Activated CD4-positive, alpha-beta T cell treated with anti-CD3 and anti-CD28 coated beads for 48 hours (primary cell): Measurements from ENCODE around the gene FAM20C.

ENCODE experiments used
- DNase-seq: peaks from one replicate; pipeline ENCODE4 v3.0.0-alpha.2; 2020

Gene FAM20C

GRCh38 chr7:191981-192649 is at the start of gene FAM20C:
Gene FAM20C, plus strand, starts transcription at chr7:192571. Its CDS starts 629 bp downstream, at chr7:193200.
- DNase-seq = peak; percentile 61

DNA sequence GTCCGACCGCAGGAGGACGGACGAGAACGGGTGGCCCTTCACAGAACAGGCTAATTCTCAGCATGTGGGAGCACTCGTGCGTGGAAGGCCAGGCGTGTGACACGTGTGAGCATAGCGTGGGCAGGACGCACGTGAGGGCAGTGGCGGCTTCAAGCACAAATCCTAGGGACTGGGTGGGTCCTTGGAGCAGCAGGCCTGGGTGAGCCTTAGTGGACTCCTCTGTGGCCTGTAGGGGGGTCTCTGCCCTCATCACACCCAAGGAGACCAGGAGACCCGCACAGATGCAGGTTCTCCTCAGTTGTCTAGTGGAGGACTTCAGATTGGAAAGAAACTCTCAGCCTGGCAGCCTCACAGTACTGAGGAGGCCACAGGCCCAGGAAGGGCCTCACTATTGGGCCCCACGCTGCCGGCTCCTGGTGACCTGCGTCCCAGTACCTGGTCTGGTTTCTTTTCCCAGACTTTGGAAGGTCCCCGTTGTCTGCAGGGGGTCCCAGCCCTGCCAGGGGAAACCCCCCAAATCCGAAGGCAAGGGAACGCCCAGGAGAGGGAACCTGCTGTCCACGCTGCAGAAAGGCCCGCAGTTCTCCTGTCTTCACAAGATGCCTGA is 49.1 kb upstream of the FAM20C start:
- DNase-seq = no peak

DNA sequence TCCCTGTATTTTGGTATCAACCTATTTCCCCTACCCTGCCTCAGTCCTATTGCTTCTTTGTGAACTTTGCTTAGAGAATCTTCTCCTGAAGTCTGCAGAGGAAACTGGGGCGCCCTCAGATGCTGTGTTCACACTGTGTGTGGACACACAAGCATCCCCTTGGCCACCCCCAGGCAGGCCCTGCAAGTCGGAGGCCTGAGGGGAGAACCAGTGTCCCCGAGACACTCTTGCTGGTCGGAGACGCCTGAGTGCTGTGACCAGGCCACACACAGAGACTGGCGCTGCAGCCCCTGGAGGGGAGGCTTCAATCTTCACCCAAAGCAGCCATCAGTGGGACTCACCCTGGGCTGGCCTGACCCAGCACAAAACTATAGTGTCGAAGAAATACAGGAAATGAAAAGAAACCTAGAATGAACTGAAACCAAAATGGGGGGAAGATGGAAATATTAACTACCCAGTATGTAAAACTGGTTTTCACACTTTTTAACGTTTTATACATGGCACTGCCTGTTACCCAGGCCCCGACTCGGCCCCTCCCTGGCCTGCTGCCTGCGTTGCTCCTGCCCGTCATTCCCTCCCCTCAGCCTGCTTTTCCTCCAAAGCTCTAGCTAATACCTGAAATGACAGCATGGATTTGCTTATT is 48.4 kb upstream of the FAM20C start:
- DNase-seq = no peak

- DNase-seq = no peak
Measured at GRCh38 chr7:144454-144826, 47.9 kb upstream of the FAM20C start.

- DNase-seq = no peak
Measured at GRCh38 chr7:145863-146262, 46.5 kb upstream of the FAM20C start.

DNA sequence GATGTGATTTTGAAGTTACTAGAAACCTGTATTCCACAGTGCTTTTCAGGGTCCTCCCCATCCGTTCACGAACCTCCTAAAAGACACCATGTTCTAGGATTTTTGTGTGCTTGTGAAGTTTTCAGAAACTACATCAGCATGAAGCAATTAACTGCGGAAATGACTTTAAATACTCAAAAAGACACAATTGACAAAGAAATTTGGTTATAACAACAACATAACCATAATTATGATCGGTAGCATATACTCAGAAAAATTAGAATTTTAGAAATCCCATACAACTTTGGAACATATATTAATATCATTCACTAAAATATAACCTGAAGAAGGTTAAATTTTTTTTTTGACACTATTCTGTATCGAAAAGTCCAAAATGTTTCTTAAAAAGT is 43.8 kb upstream of the FAM20C start:
- no peak for DNase-seq

- DNase-seq = peak; percentile 97
Measured at GRCh38 chr7:148932-149790, 43.2 kb upstream of the FAM20C start.

- DNase-seq = peak; percentile 58
Measured at GRCh38 chr7:149791-150636, 42.4 kb upstream of the FAM20C start.

DNA sequence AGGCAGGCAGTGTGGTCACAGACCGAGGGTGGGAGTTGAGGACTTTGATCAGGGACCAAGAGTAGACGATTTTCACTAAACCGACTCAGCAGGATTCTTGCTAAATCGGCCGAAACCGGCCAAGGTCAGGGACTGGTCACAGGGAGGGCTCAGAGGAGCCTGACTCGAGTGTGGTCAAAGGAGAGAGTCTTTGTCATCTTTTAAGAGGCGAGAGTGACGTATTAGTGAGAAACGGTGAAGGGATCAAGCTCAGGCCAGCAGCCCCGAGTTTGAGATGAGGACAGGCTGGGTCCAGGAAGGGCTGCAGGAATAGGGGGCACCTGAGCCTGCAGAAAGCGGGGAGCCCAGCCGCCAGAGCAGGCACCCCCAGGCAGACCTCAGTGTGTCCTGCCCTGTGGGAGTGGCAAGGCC is 41.6 kb upstream of the FAM20C start:
- no peak for DNase-seq

DNA sequence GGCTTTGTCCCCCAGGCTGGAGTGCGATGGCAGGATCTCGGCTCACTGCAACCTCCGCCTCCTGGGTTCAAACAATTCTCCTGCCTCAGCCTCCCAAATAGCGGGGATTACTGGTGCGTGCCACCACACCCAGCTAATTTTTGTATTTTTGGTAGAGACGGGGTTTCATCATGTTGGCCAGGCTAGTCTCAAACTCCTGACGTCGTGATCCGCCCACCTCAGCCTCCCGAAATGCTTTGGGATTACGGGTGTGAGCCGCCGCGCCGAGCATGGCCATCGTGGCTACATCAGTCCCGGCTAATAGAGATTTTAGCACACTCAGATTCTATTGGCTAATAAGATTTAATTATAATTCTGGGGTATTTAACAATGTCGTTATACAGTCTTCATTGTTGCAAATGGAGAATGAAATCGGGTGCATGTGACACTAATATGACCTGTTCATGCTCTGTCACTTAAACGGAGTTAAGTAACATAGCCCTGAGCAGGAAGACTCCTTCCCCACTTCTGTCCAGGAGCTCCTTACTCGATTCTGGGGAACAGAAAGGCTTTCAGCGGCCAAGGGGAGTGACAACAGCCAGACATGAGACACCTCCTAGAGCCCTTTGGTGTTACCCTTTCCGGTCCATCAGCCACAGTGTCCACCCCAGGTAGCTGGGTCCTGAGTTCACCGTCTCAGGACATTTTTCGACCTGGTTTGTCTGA is 40.9 kb upstream of the FAM20C start:
- no peak for DNase-seq

DNA sequence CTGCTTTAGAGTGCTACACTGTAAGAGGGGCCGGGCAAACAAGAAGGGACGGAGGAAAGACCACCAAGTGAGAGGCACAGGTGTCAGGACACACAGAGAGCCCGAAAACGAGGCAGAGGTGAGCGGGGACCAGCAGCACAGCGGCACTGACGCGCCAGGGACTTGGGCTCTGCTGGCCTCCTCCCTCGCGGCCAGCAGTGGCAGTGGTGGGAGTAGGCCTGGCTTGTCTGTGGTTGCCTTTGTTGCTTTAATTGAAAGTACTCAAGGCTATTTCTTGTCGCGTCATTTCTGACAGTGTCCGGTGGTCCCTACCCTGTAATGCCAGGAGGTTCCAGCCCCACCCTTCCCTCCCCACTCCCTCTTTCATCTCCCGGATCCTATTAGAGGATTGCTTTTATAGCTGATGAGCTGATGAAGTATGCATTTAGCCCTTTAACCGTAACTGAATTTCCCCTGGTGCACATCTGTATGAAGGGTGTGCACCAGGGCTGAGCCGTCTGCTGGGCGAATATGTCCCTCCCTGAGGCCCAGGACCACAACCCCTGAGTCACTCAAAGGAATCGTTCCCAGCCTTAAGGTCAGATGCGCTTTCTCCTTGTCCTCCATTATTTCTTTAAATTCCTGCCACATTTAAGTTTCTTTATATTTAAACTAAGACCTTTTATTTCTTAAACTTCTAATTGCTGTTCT is 39.5 kb upstream of the FAM20C start:
- DNase-seq = no peak

DNA sequence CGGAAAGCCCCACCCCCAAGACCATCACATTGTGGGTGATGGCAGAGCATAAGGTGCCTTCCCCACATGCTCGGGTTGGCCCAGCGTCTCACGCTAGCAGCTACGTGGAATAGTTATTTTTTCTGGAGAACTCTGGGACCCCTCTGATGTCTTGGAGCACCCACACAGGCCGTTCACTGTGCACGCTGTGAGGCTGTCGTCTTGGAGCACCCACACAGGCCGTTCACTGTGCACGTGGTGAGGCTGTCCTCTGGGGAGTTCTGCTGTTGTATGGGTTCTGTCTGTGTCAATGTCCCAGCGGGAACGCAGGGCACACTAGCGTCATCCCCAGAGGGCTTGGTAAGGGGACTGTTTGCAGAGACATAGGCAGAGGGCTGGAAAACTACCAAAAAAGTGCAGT is 38.8 kb upstream of the FAM20C start:
- no peak for DNase-seq

GRCh38 chr7:154096-154799 is 38.1 kb upstream of the FAM20C start:
- DNase-seq = no peak

DNA sequence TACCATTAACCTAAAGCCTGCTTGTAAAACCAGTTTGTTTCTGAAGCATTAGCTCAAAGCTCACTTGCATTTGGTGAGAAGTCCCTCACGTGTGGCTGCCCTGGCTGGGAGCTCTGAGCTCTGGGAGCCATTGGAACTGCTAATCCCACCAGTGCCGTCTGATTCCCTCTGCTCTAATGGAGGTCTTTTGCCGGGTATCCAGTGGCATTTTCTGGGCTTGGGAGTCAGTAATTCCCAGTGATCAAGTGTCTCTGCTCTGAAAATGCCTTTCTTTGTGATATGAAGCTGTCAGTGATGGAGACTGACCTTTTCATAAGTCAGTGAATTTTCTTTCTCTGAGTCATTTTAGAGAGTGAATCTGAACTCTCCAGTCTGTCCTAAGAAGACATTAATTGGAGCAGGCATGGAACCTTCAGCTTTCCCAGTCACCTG is 36.9 kb upstream of the FAM20C start:
- DNase-seq = no peak

GRCh38 chr7:156111-157007 is 36.0 kb upstream of the FAM20C start:
- DNase-seq = no peak

- DNase-seq = no peak
Measured at GRCh38 chr7:157008-157310, 35.4 kb upstream of the FAM20C start.

DNA sequence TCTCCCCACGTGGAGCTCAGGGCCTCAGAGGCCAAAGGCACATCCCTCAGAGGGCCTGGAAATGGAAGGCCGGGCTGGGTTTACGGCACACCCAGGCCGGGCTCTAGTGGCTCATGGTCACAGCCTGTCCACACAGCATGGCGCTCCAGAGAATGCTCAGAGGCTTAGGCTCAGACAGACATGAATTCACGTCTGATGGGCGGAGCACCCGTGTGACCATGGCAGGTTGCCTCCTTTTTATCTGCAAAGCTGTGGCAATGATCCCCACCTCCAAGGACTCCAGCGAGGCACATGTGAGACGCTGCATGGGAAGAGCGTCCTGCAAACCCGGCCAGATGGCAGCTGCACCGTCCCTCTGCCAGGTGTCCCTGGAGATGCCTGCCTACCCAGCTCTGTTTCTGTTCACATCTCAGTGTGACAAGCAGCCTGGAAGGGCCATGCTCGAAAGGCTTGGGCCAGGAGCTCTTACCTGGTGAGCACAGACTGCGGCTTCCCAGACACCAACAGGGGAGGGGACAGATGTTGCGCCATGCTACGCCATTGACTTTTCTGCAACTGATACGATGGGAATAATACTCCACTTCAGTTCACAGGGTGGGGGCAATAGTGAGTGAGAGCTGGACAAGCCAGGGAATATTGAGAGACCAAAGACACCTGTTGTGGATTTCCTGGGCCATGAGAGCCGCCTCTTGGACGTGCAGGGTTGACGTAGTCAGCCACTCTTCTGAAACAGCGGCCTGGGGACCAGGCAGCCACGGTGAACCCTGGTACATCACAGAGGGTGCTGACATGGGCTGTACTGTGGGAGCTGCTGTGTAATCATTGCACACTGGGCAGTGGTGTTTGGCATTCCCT is 34.4 kb upstream of the FAM20C start:
- DNase-seq = no peak

- DNase-seq = no peak
Measured at GRCh38 chr7:158771-159170, 33.6 kb upstream of the FAM20C start.
